ENCODE results near the gene MDM1. TPM values are rescaled to one million over a fixed set of nuclear protein-coding genes. Genes with fewer than 3 reads are reported as not detected.

The MDM1 gene
- total RNA-seq, 1 experiment from 2014 or later, result 10.6 TPM

- peak; percentile 51 for DNase-seq
- Histone ChIP-seq H2BK15ac (ENCODE audit: low read depth, low read length) (no peak overlapping the region), H2BK20ac (ENCODE audit: low read depth, low read length, poor library complexity, severe bottlenecking) (no peak overlapping the region), H4K91ac (ENCODE audit: insufficient read length, low read depth, low read length) (no peak overlapping the region), H3K9me3 (ENCODE audit: control insufficient read depth, low read depth, low read length) (no peaks in the 10 kb centered on the region), H3K4me1 (ENCODE audit: insufficient read depth, low read length) (no peaks in the 10 kb centered on the region), H3K23me2 (ENCODE audit: insufficient read length, low read depth, low read length, poor library complexity, severe bottlenecking) (peaks cover 6% of the 10 kb centered on the region), H2BK120ac (ENCODE audit: low read depth, low read length, poor library complexity, severe bottlenecking) (no peak overlapping the region), H3K27ac (ENCODE audit: insufficient read length, low read depth, low read length) (no peak overlapping the region), H4K20me1 (ENCODE audit: control insufficient read depth, insufficient read depth, insufficient read length) (no peaks in the 10 kb centered on the region), H3K79me2 (ENCODE audit: insufficient read depth, low read length) (no peaks in the 10 kb centered on the region), H3K9ac (ENCODE audit: extremely low read depth, insufficient read length, low read length) (no peak overlapping the region), H3K56ac (ENCODE audit: insufficient read length, low read depth, low read length) (no peak overlapping the region), H2BK5ac (ENCODE audit: insufficient read length, low read length) (no peak overlapping the region), H3K4ac (ENCODE audit: low read depth, low read length) (no peak overlapping the region), H3K4me2 (ENCODE audit: insufficient read depth, insufficient read length, low read length) (no peak overlapping the region), H3K27me3 (ENCODE audit: insufficient read depth, low read length) (no peaks in the 10 kb centered on the region), H2BK12ac (ENCODE audit: insufficient read length, low read depth, low read length) (no peak overlapping the region), H2AK5ac (ENCODE audit: insufficient read length, low read length) (no peak overlapping the region), H3K14ac (ENCODE audit: insufficient read depth, low read length) (no peak overlapping the region), H3T11ph (ENCODE audit: low read length) (no peak overlapping the region), H3K23ac (ENCODE audit: insufficient read length, low read depth, low read length) (no peak overlapping the region), H3K18ac (ENCODE audit: insufficient read length, low read depth, low read length) (no peak overlapping the region), H2AFZ (ENCODE audit: low read length) (no peak overlapping the region), H3K79me1 (ENCODE audit: insufficient read depth, low read depth, low read length, poor library complexity, severe bottlenecking) (no peaks in the 10 kb centered on the region), H4K5ac (ENCODE audit: insufficient read length, low read depth, low read length) (no peak overlapping the region), H4K8ac (replicated peaks; ENCODE audit: insufficient read length, low read depth, low read length) (no peak overlapping the region)
- H3K9me3 Mint-ChIP-seq, result no peaks in the 10 kb centered on the region; a peak in 1 of 5 replicates
- H3K27ac Mint-ChIP-seq, result no peak overlapping the region
- no peaks in the 10 kb centered on the region; the same call in none of the 2 replicates for H3K27me3 Mint-ChIP-seq (ENCODE audit: low read depth)
- H3K4me3 Mint-ChIP-seq, result no peak overlapping the region; a peak in 1 of 5 replicates
- peaks cover 24 to 31% of the 10 kb centered on the region in 2 experiments for H3K4me1 Mint-ChIP-seq
- no CpG with 5 or more reads among the region's 4 CpGs for whole genome bisulfite sequencing (ENCODE audit: extremely low coverage, insufficient read length, low lambda C conversion rate)
- TF ChIP-seq CTCF (conservative IDR thresholded peaks at IDR 0.05), result peak; percentile 37
- H3K36me3 Mint-ChIP-seq (ENCODE audit: insufficient read depth in 1 of 3, low read depth in 3 of 3), result no peaks in the 10 kb centered on the region
Measured at GRCh38 chr12:68334132-68334531, 2.0 kb upstream of the MDM1 start.

Measured in H9 (cell line).